B cell (primary cell): ENCODE measurements around the gene MAP3K20. TPM values are rescaled to one million over a fixed set of nuclear protein-coding genes. Genes with fewer than 3 reads are reported as not detected.

Source experiments
- ATAC-seq: fragments of 200-7000 bp; cut with Tn5 transposase; one replicate; pipeline ENCODE4 v1.10.0; 2021; ENCODE audit warnings: low read depth, mild to moderate bottlenecking, moderate number of reproducible peaks, moderate library complexity
- CTCF ChIA-PET: fragments of 350-600 bp; sonication (Branson Sonifier 250); formaldehyde crosslinking; loops from one replicate; lab custom pipeline; 2021; ENCODE audit warnings: antibody characterized with exemption, inconsistent platforms; lab: Charles Lee
- POLR2A ChIA-PET: fragments of 350-600 bp; sonication (Branson Sonifier 250); formaldehyde crosslinking; loops from one replicate; lab custom pipeline; 2021; ENCODE audit warnings: antibody characterized with exemption; lab: Charles Lee
- DNase-seq: peaks from one replicate; pipeline ENCODE4 v3.0.0; 2013
- H2AFZ ChIP-seq: 2 replicates; pipeline ENCODE4 v1.6.1; 2012; ENCODE audit warnings: mild to moderate bottlenecking, low read depth, low read length; ENCODE audit not compliant: insufficient read depth, poor library complexity, severe bottlenecking
- H3K27ac ChIP-seq, 2 donors: 1 replicate in 1 of 2; 2 replicates in 1 of 2; pipeline ENCODE4 v1.5.1; 2012 to 2013; ENCODE audit warnings: low read length in 2 of 2, mild to moderate bottlenecking in 2 of 2, moderate library complexity in 1 of 2
- H3K27me3 ChIP-seq, 4 experiments: fragments of 200-600 bp in 1 of 4; sonication (generic) in 1 of 4; replicated peaks in 1 of 4; 1 replicate in 2 of 4; 2 replicates in 2 of 4; pipeline versions ENCODE4 v1.6.1 to v1.7.0; 2013 to 2016; ENCODE audit warnings: low read length in 3 of 4, mild to moderate bottlenecking in 2 of 4, mixed read lengths in 1 of 4, moderate library complexity in 1 of 4; ENCODE audit not compliant: insufficient read depth in 4 of 4, control insufficient read depth in 3 of 4; ENCODE audit errors: control extremely low read depth in 1 of 4
- H3K36me3 ChIP-seq, 2 experiments: replicated peaks in 1 of 2; 1 replicate in 1 of 2; 2 replicates in 1 of 2; pipeline versions ENCODE4 v1.6.1 to v1.7.1; 2013; ENCODE audit warnings: low read length in 1 of 2; ENCODE audit not compliant: insufficient read depth in 2 of 2, control insufficient read depth in 1 of 2; ENCODE audit errors: control extremely low read depth in 1 of 2, extremely low read depth in 1 of 2
- H3K4me1 ChIP-seq, 2 donors: fragments of 200-600 bp in 1 of 2; sonication (generic) in 1 of 2; 1 replicate in 1 of 2; 2 replicates in 1 of 2; pipeline versions ENCODE4 v1.5.1 to v1.6.1; 2013 to 2017; ENCODE audit warnings: low read length in 2 of 2; ENCODE audit not compliant: control insufficient read depth in 2 of 2, insufficient read depth in 2 of 2
- H3K4me2 ChIP-seq: replicated peaks from 2 replicates; pipeline ENCODE3; 2012; ENCODE audit warnings: mild to moderate bottlenecking, low read depth, low read length; ENCODE audit not compliant: poor library complexity, severe bottlenecking
- H3K4me3 ChIP-seq, 5 experiments: fragments of 200-600 bp in 1 of 5; sonication (generic) in 1 of 5; 1 replicate in 3 of 5; 2 replicates in 2 of 5; pipeline versions ENCODE4 v1.5.1 to v1.7.0; 2011 to 2016; ENCODE audit warnings: low read length in 4 of 5, mild to moderate bottlenecking in 4 of 5, low read depth in 2 of 5, control low read depth in 1 of 5, moderate library complexity in 1 of 5; ENCODE audit not compliant: insufficient read depth in 1 of 5; ENCODE audit errors: control extremely low read depth in 1 of 5, extremely low read depth in 1 of 5
- H3K79me2 ChIP-seq: fragments of 200-600 bp; sonication (generic); one replicate; pipeline ENCODE4 v1.6.0; 2016; ENCODE audit warnings: low read length; ENCODE audit not compliant: control insufficient read depth, insufficient read depth
- H3K9ac ChIP-seq: fragments of 200-600 bp; sonication (generic); 2 replicates; pipeline ENCODE4 v1.6.1; 2017; ENCODE audit warnings: mild to moderate bottlenecking, low read length, moderate library complexity
- H3K9me3 ChIP-seq, 3 donors: one replicate each; pipeline versions ENCODE4 v1.6.1 to v1.7.1; 2013; ENCODE audit warnings: low read length in 2 of 3; ENCODE audit not compliant: control insufficient read depth in 2 of 3, insufficient read depth in 1 of 3; ENCODE audit errors: control extremely low read depth in 1 of 3
- H4K20me1 ChIP-seq: 2 replicates; pipeline ENCODE4 v1.6.0; 2012; ENCODE audit warnings: mild to moderate bottlenecking, low read length; ENCODE audit not compliant: insufficient read depth, control insufficient read depth, poor library complexity, severe bottlenecking
- H3K27ac Mint-ChIP-seq: one replicate; pipeline ENCODE4 v1.8.0; 2021; ENCODE audit warnings: mixed read lengths
- H3K27me3 Mint-ChIP-seq: one replicate; pipeline ENCODE4 v1.8.0; 2021; ENCODE audit warnings: mixed read lengths
- H3K4me1 Mint-ChIP-seq: one replicate; pipeline ENCODE4 v1.8.0; 2021; ENCODE audit warnings: mixed read lengths
- H3K4me3 Mint-ChIP-seq: one replicate; pipeline ENCODE4 v1.8.0; 2021; ENCODE audit warnings: mixed read lengths
- H3K9me3 Mint-ChIP-seq: one replicate; pipeline ENCODE4 v1.8.0; 2022; ENCODE audit warnings: mixed read lengths; ENCODE audit not compliant: insufficient read depth
- EZH2 ChIP-seq: IDR thresholded peaks from 2 replicates; pipeline ENCODE4 v1.6.1; 2012; ENCODE audit warnings: borderline replicate concordance, low read depth, mild to moderate bottlenecking, moderate library complexity, low read length; ENCODE audit not compliant: insufficient read depth, poor library complexity, severe bottlenecking
- WGBS: methylation state at CpG from one replicate; pipeline ENCODE4 v1.1.5; 2013; ENCODE audit warnings: missing lambda C conversion rate; ENCODE audit not compliant: insufficient coverage; 5-methylcytosine and 5-hydroxymethylcytosine counted together
- intact Hi-C: fragments of 100-400 bp; cut with micrococcal nuclease; formaldehyde crosslinking; loops from one replicate; pipeline ENCODE4 v1.10.0; 2022
- polyA plus RNA-seq: library from polyadenylated mRNA; depleted of rRNA; stranded (reverse); fragments of >200 nt; gene quantifications from 2 replicates; pipeline ENCODE4 v1.2.3, GENCODE V29; 2012
- total RNA-seq, 2 donors: library from RNA; stranded (reverse); fragments of 120-200 nt in 1 of 2; gene quantifications; 1 replicate in 1 of 2; 2 replicates in 1 of 2; pipeline versions ENCODE4 v1.2.3 to v1.2.4, GENCODE V29; 2013 to 2022
- TF ChIP-seq, protein P1 (sequence below): fragments of 200-600 bp; IDR thresholded peaks from one replicate; pipeline ENCODE4 v1.8.0; 2022; ENCODE audit warnings: antibody characterized with exemption, mild to moderate bottlenecking

Gene MAP3K20
- total and polyA plus RNA-seq, 2 donors (not counting 1 experiment from before 2014, with no cell fraction given): 2.2 to 9.1 TPM

DNA sequence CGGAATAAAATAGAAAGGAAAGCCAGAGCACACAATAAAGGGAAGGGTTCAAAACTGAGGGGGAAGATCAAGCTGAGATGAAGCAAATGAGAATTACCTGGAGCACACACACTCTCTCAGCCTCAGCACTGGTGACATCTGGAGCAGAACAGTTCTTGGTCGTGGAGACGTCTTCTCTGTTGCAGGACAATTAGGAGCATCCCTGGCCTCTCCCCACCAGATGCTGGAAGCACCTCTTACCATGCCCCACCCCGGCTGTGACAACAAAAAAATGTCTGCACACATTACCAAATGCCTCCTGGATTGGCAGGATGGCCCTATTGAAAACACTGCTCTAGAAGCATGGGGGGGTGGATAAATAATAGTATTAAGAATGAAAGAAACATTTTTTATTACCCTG is 43.6 kb upstream of the MAP3K20 start:
- Histone ChIP-seq H3K4me1 (peaks cover 4 to 8% of the 10 kb centered on the region in 2 donors), H3K79me2 (no peaks in the 10 kb centered on the region), H3K4me3 (no peak overlapping the region), H3K36me3 (no peaks in the 10 kb centered on the region), H3K4me2 (no peak overlapping the region), H2AFZ (no peak overlapping the region), H3K9me3 (no peaks in the 10 kb centered on the region), H3K27ac (no peak overlapping the region), H3K27me3 (no peaks in the 10 kb centered on the region), H4K20me1 (no peaks in the 10 kb centered on the region), H3K9ac (no peak overlapping the region)
- no peak overlapping the region for H3K27ac Mint-ChIP-seq
- peaks cover 6% of the 10 kb centered on the region for H3K4me1 Mint-ChIP-seq
- H3K9me3 Mint-ChIP-seq: no peaks in the 10 kb centered on the region
- WGBS: 100% methylated on average over 1 of the region's 4 CpGs
- no peak for ATAC-seq
- POLR2A ChIA-PET: no interaction called here
- intact Hi-C loops: no loop called here
- TF ChIP-seq EZH2: no peak
- TF ChIP-seq, protein P1, sequence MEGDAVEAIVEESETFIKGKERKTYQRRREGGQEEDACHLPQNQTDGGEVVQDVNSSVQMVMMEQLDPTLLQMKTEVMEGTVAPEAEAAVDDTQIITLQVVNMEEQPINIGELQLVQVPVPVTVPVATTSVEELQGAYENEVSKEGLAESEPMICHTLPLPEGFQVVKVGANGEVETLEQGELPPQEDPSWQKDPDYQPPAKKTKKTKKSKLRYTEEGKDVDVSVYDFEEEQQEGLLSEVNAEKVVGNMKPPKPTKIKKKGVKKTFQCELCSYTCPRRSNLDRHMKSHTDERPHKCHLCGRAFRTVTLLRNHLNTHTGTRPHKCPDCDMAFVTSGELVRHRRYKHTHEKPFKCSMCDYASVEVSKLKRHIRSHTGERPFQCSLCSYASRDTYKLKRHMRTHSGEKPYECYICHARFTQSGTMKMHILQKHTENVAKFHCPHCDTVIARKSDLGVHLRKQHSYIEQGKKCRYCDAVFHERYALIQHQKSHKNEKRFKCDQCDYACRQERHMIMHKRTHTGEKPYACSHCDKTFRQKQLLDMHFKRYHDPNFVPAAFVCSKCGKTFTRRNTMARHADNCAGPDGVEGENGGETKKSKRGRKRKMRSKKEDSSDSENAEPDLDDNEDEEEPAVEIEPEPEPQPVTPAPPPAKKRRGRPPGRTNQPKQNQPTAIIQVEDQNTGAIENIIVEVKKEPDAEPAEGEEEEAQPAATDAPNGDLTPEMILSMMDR: no peak
- DNase-seq: no peak
- H3K27me3 Mint-ChIP-seq: peaks cover 7% of the 10 kb centered on the region
- CTCF ChIA-PET: interaction anchor here (0.6 to 6.8 kb wide), 2 partner anchors 181 to 1309 kb away, joined by 3 to 303 read pairs; no protein-coding TSS in a partner anchor
- H3K4me3 Mint-ChIP-seq: no peak overlapping the region

DNA sequence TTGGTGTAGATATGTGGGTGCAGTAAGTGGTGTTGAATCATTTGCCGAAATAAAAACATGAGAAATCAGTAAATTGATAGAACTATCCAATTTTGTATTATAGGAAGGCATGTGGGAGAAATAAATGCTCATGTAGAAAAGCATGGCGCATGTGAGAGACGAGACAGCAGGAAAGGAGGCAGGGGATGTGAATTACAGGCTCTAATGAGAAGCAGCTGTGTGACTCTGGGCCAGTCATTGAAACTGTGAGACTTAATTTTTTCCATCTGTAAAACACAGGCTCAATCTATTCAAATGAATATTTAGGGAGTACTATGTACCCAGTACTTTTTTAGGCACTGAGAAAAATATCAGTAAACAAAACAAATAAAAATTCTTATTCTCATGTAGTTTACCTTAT is 42.6 kb upstream of the MAP3K20 start:
- Mint-ChIP-seq H3K4me1 (peaks cover 5% of the 10 kb centered on the region), H3K4me3 (no peak overlapping the region), H3K9me3 (no peaks in the 10 kb centered on the region), H3K27me3 (peaks cover 3% of the 10 kb centered on the region), H3K27ac (no peak overlapping the region)
- no peak overlapping the region for H2AFZ ChIP-seq
- ChIA-PET POLR2A (no interaction called here), CTCF (interaction anchor here (0.6 to 3.2 kb wide), 3 partner anchors 8 to 177 kb away, joined by 3 to 13 read pairs (median 6); no protein-coding TSS in a partner anchor)
- no peaks in the 10 kb centered on the region for H3K36me3 ChIP-seq
- no peak overlapping the region for H3K27ac ChIP-seq
- H3K9me3 ChIP-seq: no peaks in the 10 kb centered on the region
- TF ChIP-seq, protein P1: no peak
- no peak for TF ChIP-seq EZH2
- 89% methylated on average over 3 of the region's 3 CpGs for WGBS
- DNase-seq: no peak
- H3K9ac ChIP-seq: no peak overlapping the region
- H3K4me2 ChIP-seq: no peak overlapping the region
- no peaks in the 10 kb centered on the region for H3K4me1 ChIP-seq
- no peak overlapping the region for H3K4me3 ChIP-seq
- ATAC-seq: no peak
- H3K27me3 ChIP-seq: no peaks in the 10 kb centered on the region
- no peaks in the 10 kb centered on the region for H4K20me1 ChIP-seq
- no peaks in the 10 kb centered on the region for H3K79me2 ChIP-seq
- intact Hi-C loops: no loop called here
